Colonic mucosa (tissue), 4 donors: ENCODE results near the gene ZMYND8. TPM values are rescaled to one million over a fixed set of nuclear protein-coding genes. Genes with fewer than 3 reads are reported as not detected.
"Not testable (repeated sequence)": the region's sequence is repeated elsewhere in the genome, so short reads cannot be mapped to it uniquely, and the experiment has no call there.

ENCODE experiments used
- DNase-seq: peaks from one replicate; pipeline ENCODE4 v3.0.0-alpha.2; 2020
- H3K27ac ChIP-seq: fragments of 200-600 bp; one replicate; pipeline ENCODE4 v1.8.0; 2021
- H3K27me3 ChIP-seq: fragments of 200-600 bp; one replicate; pipeline ENCODE4 v1.8.0; 2021
- H3K36me3 ChIP-seq: fragments of 200-600 bp; one replicate; pipeline ENCODE4 v1.8.0; 2021
- H3K4me1 ChIP-seq: fragments of 200-600 bp; one replicate; pipeline ENCODE4 v1.8.0; 2021; ENCODE audit warnings: mild to moderate bottlenecking
- H3K4me3 ChIP-seq: fragments of 200-600 bp; one replicate; pipeline ENCODE4 v1.8.0; 2021
- H3K9ac ChIP-seq, 2 donors: one replicate each; pipeline ENCODE4 v1.7.0; 2013; ENCODE audit warnings: control low read depth in 2 of 2, low read depth in 2 of 2, low read length in 2 of 2
- H3K9me3 ChIP-seq: fragments of 200-600 bp; one replicate; pipeline ENCODE4 v1.8.0; 2021
- CTCF ChIP-seq: fragments of 200-600 bp; IDR thresholded peaks from one replicate; pipeline ENCODE4 v1.8.0; 2022; ENCODE audit warnings: antibody characterized with exemption, mild to moderate bottlenecking
- intact Hi-C: fragments of 100-400 bp; cut with DNase I; formaldehyde crosslinking; loops from one replicate; pipeline ENCODE4 v1.14.1; 2022
- total RNA-seq, 2 donors: library from RNA; stranded (reverse); fragmentation: NEBNext Ultra II Directional in 1 of 2; extraction: Animal tissue kit (Norgen Biotek cat#: 25700) in 1 of 2; gene quantifications; one replicate each; pipeline ENCODE4 v1.2.1, GENCODE V29; 2021
- donor health status: healthy.
- donor health status: DM: no; HTN: no; CAD: no.
- donor health status: DM: no; HTN: no; CAD: no.

The ZMYND8 gene
- total RNA-seq, 2 donors from 2014 or later = 45.4 to 53.1 TPM

- no peak for DNase-seq
- no peak for TF ChIP-seq CTCF
- no peaks in the 10 kb centered on the region for H3K27me3 ChIP-seq
- no peak overlapping the region for H3K27ac ChIP-seq
- H3K36me3 ChIP-seq = peaks cover 7% of the 10 kb centered on the region
- no peak overlapping the region for H3K9ac ChIP-seq
- no peaks in the 10 kb centered on the region for H3K9me3 ChIP-seq
- no peaks in the 10 kb centered on the region for H3K4me1 ChIP-seq
- no peak overlapping the region for H3K4me3 ChIP-seq
- intact Hi-C loops = no loop called here
Observed at GRCh38 chr20:47241345-47241781, 115.1 kb downstream of the ZMYND8 start.

GRCh38 chr20:47240096-47240495 lies 116.4 kb downstream of the ZMYND8 start:
- DNase-seq, intact Hi-C loops, H3K27me3 ChIP-seq, H3K9me3 ChIP-seq, H3K27ac ChIP-seq, H3K4me3 ChIP-seq, H3K4me1 ChIP-seq, H3K36me3 ChIP-seq, H3K9ac ChIP-seq: not testable (repeated sequence)

GRCh38 chr20:47239719-47240067 lies 116.8 kb downstream of the ZMYND8 start:
- Histone ChIP-seq H3K27me3 (no peaks in the 10 kb centered on the region), H3K9ac (no peak overlapping the region), H3K36me3 (no peaks in the 10 kb centered on the region), H3K27ac (no peak overlapping the region), H3K4me3 (no peak overlapping the region), H3K9me3 (no peaks in the 10 kb centered on the region), H3K4me1 (no peaks in the 10 kb centered on the region)
- intact Hi-C loops = no loop called here
- no peak for TF ChIP-seq CTCF
- no peak for DNase-seq

GRCh38 chr20:47238780-47239718 lies 117.5 kb downstream of the ZMYND8 start:
- H3K9me3 ChIP-seq = no peaks in the 10 kb centered on the region
- H3K4me3 ChIP-seq = no peak overlapping the region
- no peaks in the 10 kb centered on the region for H3K27me3 ChIP-seq
- H3K9ac ChIP-seq = no peak overlapping the region
- intact Hi-C loops = no loop called here
- no peaks in the 10 kb centered on the region for H3K36me3 ChIP-seq
- H3K27ac ChIP-seq = no peak overlapping the region
- no peaks in the 10 kb centered on the region for H3K4me1 ChIP-seq
- no peak for TF ChIP-seq CTCF
- no peak for DNase-seq

- Histone ChIP-seq H3K27me3 (no peaks in the 10 kb centered on the region), H3K9me3 (no peaks in the 10 kb centered on the region), H3K4me1 (no peaks in the 10 kb centered on the region), H3K4me3 (no peak overlapping the region), H3K27ac (no peak overlapping the region), H3K36me3 (no peaks in the 10 kb centered on the region), H3K9ac (no peak overlapping the region)
- no peak for TF ChIP-seq CTCF
- intact Hi-C loops = no loop called here
- no peak for DNase-seq
Observed at GRCh38 chr20:47237715-47238114, 118.8 kb downstream of the ZMYND8 start.

- H3K27ac ChIP-seq = no peak overlapping the region
- H3K4me3 ChIP-seq = no peak overlapping the region
- DNase-seq = no peak
- no peaks in the 10 kb centered on the region for H3K9me3 ChIP-seq
- intact Hi-C loops = no loop called here
- peaks cover 3% of the 10 kb centered on the region for H3K36me3 ChIP-seq
- H3K27me3 ChIP-seq = no peaks in the 10 kb centered on the region
- no peak overlapping the region for H3K9ac ChIP-seq
- TF ChIP-seq CTCF = no peak
- no peaks in the 10 kb centered on the region for H3K4me1 ChIP-seq
Observed at GRCh38 chr20:47236639-47236900, 119.9 kb downstream of the ZMYND8 start.
